Measurements from ENCODE around the gene BCL7C. TPM values are rescaled to one million over a fixed set of nuclear protein-coding genes. Genes with fewer than 3 reads are reported as not detected.
A peak's percentile ranks its signal among the peaks of the same experiment; 100 is the strongest.

BCL7C gene
- total and polyA plus RNA-seq, 2 of the 13 experiments (the other 11 are each of a cell fraction or from before 2014, with no cell fraction given), result 17.7 to 33.8 TPM

DNA sequence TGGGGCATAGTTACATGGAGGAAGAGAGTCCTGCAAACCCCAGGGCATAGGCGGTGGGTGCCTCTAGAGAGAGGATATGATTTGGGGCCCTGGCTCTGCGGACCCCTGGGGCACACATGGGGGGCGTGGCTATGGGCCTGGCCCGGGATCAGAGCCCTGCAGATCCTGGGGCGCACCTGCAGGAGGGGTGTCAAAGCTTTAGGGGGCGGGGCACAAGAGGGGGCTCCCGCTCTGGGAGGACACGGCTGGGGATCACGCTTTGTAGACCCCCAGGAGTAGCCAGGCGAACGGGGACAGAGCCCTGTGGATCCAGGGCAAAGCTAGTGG lies 497 bp downstream of the BCL7C start (continued):
- TF ChIP-seq, protein P1, sequence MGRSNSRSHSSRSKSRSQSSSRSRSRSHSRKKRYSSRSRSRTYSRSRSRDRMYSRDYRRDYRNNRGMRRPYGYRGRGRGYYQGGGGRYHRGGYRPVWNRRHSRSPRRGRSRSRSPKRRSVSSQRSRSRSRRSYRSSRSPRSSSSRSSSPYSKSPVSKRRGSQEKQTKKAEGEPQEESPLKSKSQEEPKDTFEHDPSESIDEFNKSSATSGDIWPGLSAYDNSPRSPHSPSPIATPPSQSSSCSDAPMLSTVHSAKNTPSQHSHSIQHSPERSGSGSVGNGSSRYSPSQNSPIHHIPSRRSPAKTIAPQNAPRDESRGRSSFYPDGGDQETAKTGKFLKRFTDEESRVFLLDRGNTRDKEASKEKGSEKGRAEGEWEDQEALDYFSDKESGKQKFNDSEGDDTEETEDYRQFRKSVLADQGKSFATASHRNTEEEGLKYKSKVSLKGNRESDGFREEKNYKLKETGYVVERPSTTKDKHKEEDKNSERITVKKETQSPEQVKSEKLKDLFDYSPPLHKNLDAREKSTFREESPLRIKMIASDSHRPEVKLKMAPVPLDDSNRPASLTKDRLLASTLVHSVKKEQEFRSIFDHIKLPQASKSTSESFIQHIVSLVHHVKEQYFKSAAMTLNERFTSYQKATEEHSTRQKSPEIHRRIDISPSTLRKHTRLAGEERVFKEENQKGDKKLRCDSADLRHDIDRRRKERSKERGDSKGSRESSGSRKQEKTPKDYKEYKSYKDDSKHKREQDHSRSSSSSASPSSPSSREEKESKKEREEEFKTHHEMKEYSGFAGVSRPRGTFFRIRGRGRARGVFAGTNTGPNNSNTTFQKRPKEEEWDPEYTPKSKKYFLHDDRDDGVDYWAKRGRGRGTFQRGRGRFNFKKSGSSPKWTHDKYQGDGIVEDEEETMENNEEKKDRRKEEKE (IDR thresholded peaks at IDR 0.05), result no peak
- TF ChIP-seq FIP1L1 (IDR thresholded peaks at IDR 0.05; ENCODE audit: borderline replicate concordance, insufficient read depth, low read depth, low read length) (no peak), RBFOX2 (IDR thresholded peaks at IDR 0.05; ENCODE audit: low read depth, low read length) (no peak), PHF21A (CRISPR knock-in tag; IDR thresholded peaks at IDR 0.05) (peak; percentile 1), ZNF660 (CRISPR knock-in tag; IDR thresholded peaks at IDR 0.05; ENCODE audit: borderline replicate concordance, low read depth) (no peak), SATB2 (CRISPR knock-in tag; IDR thresholded peaks at IDR 0.05) (no peak), ZNF343 (CRISPR knock-in tag; IDR thresholded peaks at IDR 0.05) (no peak), LCORL (IDR thresholded peaks at IDR 0.05) (no peak), LCORL (CRISPR knock-in tag; IDR thresholded peaks at IDR 0.05) (peak; percentile 61; the same call in 1 of the 2 replicates), CCAR2 (optimal IDR thresholded peaks at IDR 0.05; ENCODE audit: low read depth, low read length) (no peak), SALL1 (CRISPR knock-in tag; IDR thresholded peaks at IDR 0.05) (no peak), ZNF614 (CRISPR knock-in tag; IDR thresholded peaks at IDR 0.05; ENCODE audit: borderline replicate concordance) (no peak; the same call in 1 of the 2 replicates), HDAC1 (CRISPR knock-in tag; IDR thresholded peaks at IDR 0.05) (peak; percentile 13), HDAC2 (CRISPR knock-in tag; IDR thresholded peaks at IDR 0.05) (0 out of 2 replicates have a peak, but pooled peaks have one; percentile 16), KDM1A (CRISPR knock-in tag; IDR thresholded peaks at IDR 0.05) (no peak)
- TF ChIP-seq, protein P2, sequence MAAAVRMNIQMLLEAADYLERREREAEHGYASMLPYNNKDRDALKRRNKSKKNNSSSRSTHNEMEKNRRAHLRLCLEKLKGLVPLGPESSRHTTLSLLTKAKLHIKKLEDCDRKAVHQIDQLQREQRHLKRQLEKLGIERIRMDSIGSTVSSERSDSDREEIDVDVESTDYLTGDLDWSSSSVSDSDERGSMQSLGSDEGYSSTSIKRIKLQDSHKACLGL (CRISPR knock-in tag; IDR thresholded peaks at IDR 0.05), result no peak
- TF ChIP-seq, protein P3, sequence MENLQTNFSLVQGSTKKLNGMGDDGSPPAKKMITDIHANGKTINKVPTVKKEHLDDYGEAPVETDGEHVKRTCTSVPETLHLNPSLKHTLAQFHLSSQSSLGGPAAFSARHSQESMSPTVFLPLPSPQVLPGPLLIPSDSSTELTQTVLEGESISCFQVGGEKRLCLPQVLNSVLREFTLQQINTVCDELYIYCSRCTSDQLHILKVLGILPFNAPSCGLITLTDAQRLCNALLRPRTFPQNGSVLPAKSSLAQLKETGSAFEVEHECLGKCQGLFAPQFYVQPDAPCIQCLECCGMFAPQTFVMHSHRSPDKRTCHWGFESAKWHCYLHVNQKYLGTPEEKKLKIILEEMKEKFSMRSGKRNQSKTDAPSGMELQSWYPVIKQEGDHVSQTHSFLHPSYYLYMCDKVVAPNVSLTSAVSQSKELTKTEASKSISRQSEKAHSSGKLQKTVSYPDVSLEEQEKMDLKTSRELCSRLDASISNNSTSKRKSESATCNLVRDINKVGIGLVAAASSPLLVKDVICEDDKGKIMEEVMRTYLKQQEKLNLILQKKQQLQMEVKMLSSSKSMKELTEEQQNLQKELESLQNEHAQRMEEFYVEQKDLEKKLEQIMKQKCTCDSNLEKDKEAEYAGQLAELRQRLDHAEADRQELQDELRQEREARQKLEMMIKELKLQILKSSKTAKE (CRISPR knock-in tag; IDR thresholded peaks at IDR 0.05; ENCODE audit: borderline replicate concordance), result no peak
- TF ChIP-seq, protein P4, sequence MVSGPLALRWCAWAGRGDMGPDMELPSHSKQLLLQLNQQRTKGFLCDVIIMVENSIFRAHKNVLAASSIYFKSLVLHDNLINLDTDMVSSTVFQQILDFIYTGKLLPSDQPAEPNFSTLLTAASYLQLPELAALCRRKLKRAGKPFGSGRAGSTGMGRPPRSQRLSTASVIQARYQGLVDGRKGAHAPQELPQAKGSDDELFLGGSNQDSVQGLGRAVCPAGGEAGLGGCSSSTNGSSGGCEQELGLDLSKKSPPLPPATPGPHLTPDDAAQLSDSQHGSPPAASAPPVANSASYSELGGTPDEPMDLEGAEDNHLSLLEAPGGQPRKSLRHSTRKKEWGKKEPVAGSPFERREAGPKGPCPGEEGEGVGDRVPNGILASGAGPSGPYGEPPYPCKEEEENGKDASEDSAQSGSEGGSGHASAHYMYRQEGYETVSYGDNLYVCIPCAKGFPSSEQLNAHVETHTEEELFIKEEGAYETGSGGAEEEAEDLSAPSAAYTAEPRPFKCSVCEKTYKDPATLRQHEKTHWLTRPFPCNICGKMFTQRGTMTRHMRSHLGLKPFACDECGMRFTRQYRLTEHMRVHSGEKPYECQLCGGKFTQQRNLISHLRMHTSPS (CRISPR knock-in tag; IDR thresholded peaks at IDR 0.05; ENCODE audit: low read depth), result 0 out of 2 replicates have a peak, but pooled peaks have one; percentile 21
- TF ChIP-seq, protein P5, sequence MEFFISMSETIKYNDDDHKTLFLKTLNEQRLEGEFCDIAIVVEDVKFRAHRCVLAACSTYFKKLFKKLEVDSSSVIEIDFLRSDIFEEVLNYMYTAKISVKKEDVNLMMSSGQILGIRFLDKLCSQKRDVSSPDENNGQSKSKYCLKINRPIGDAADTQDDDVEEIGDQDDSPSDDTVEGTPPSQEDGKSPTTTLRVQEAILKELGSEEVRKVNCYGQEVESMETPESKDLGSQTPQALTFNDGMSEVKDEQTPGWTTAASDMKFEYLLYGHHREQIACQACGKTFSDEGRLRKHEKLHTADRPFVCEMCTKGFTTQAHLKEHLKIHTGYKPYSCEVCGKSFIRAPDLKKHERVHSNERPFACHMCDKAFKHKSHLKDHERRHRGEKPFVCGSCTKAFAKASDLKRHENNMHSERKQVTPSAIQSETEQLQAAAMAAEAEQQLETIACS (CRISPR knock-in tag; IDR thresholded peaks at IDR 0.05), result no peak
- TF ChIP-seq, protein P6, sequence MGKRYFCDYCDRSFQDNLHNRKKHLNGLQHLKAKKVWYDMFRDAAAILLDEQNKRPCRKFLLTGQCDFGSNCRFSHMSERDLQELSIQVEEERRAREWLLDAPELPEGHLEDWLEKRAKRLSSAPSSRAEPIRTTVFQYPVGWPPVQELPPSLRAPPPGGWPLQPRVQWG (CRISPR knock-in tag; IDR thresholded peaks at IDR 0.05; ENCODE audit: borderline replicate concordance, low read depth), result 0 out of 2 replicates have a peak, but pooled peaks have one; percentile 4
- TF ChIP-seq, protein P7, sequence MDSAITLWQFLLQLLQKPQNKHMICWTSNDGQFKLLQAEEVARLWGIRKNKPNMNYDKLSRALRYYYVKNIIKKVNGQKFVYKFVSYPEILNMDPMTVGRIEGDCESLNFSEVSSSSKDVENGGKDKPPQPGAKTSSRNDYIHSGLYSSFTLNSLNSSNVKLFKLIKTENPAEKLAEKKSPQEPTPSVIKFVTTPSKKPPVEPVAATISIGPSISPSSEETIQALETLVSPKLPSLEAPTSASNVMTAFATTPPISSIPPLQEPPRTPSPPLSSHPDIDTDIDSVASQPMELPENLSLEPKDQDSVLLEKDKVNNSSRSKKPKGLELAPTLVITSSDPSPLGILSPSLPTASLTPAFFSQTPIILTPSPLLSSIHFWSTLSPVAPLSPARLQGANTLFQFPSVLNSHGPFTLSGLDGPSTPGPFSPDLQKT (CRISPR knock-in tag; IDR thresholded peaks at IDR 0.05; ENCODE audit: borderline replicate concordance), result no peak

All from HepG2 (cell line).